Renal cortex interstitium (tissue), 11 donors: Measurements from ENCODE around the gene ZNF211. TPM values are rescaled to one million over a fixed set of nuclear protein-coding genes. Genes with fewer than 3 reads are reported as not detected.

Experiments used
- DNase-seq, 11 donors: peaks; one replicate each; pipeline ENCODE4 v3.0.0-alpha.2; 2013; ENCODE audit warnings: low read depth in 9 of 11, low spot score in 4 of 11; ENCODE audit errors: extremely low read depth in 1 of 11
- polyA plus RNA-seq, 3 donors: library from polyadenylated mRNA; unstranded; fragments of 120-200 nt; gene quantifications; one replicate each; pipeline ENCODE4 v1.2.1, GENCODE V29; 2013; ENCODE audit not compliant: insufficient read length in 3 of 3

The ZNF211 gene
- polyA plus RNA-seq, 3 donors, result 31.6 to 42.6 (median 35.0) TPM

- no peak for DNase-seq
These were observed 56.8 kb downstream of the ZNF211 start for GRCh38 chr19:57689750-57690149.

Other genes with a start within 250 kb of the ZNF211 start
- 10 to 100 TPM; 18.5 to 35.6 (median 20.5) TPM for gene ZNF548, start 243.3 kb upstream of the ZNF211 start, polyA plus RNA-seq
- 10 to 100 TPM; 11.6 to 12.6 (median 11.9) TPM for gene ZNF17, start 222.0 kb upstream of the ZNF211 start, polyA plus RNA-seq
- gene ZNF749, start 197.8 kb upstream of the ZNF211 start, polyA plus RNA-seq, result 10 to 100 TPM in 2 of 3 donors, 1 to 10 TPM in 1; 9.6 to 18.0 (median 10.5) TPM
- gene VN1R1, start 176.0 kb upstream of the ZNF211 start, polyA plus RNA-seq, result 1 to 10 TPM; 2.5 to 4.7 (median 3.1) TPM
- gene ZNF772, start 155.6 kb upstream of the ZNF211 start, polyA plus RNA-seq, result 10 to 100 TPM; 21.3 to 23.6 (median 22.8) TPM
- gene ZNF419, start 145.4 kb upstream of the ZNF211 start, polyA plus RNA-seq, result 10 to 100 TPM; 20.3 to 22.7 (median 20.8) TPM
- gene ZNF773, start 133.2 kb upstream of the ZNF211 start, polyA plus RNA-seq, result 10 to 100 TPM; 12.0 to 16.8 (median 15.4) TPM
- gene ZNF549, start 105.8 kb upstream of the ZNF211 start, polyA plus RNA-seq, result 10 to 100 TPM; 12.5 to 16.4 (median 15.8) TPM
- gene ZNF550, start 73.3 kb upstream of the ZNF211 start, polyA plus RNA-seq, result 10 to 100 TPM; 18.5 to 21.8 (median 20.6) TPM
- gene ZNF416, start 54.3 kb upstream of the ZNF211 start, polyA plus RNA-seq, result 10 to 100 TPM in 1 of 3 donors, 1 to 10 TPM in 2; 7.7 to 10.8 (median 9.1) TPM
- 10 to 100 TPM; 19.3 to 23.8 (median 20.8) TPM for gene ZIK1, start 49.0 kb upstream of the ZNF211 start, polyA plus RNA-seq
- 1 to 10 TPM; 4.9 to 6.3 (median 4.9) TPM for gene ZNF530, start 33.3 kb upstream of the ZNF211 start, polyA plus RNA-seq
- gene ZNF134, start 18.9 kb upstream of the ZNF211 start, polyA plus RNA-seq, result 10 to 100 TPM; 25.4 to 29.1 (median 26.7) TPM
- gene ZSCAN4, start 35.8 kb downstream of the ZNF211 start, polyA plus RNA-seq, result under 1 TPM in 2 of 3 donors, not detected in 1; 0.06 to 0.08 TPM
- gene ZNF551, start 48.8 kb downstream of the ZNF211 start, polyA plus RNA-seq, result 10 to 100 TPM; 14.2 to 17.3 (median 16.4) TPM
- gene ZNF154, start 76.0 kb downstream of the ZNF211 start, polyA plus RNA-seq, result 10 to 100 TPM; 26.3 to 36.1 (median 27.7) TPM
- 10 to 100 TPM; 17.7 to 20.6 (median 20.0) TPM for gene ZNF671, start 94.5 kb downstream of the ZNF211 start, polyA plus RNA-seq
- 10 to 100 TPM; 34.6 to 45.6 (median 37.8) TPM for gene ZNF776, start 113.6 kb downstream of the ZNF211 start, polyA plus RNA-seq
- gene ZNF586, start 136.5 kb downstream of the ZNF211 start, polyA plus RNA-seq, result 10 to 100 TPM; 21.2 to 29.9 (median 23.7) TPM
- 10 to 100 TPM; 14.2 to 26.2 (median 19.2) TPM for gene ZNF552, start 181.7 kb downstream of the ZNF211 start, polyA plus RNA-seq
- 10 to 100 TPM; 14.2 to 18.6 (median 17.5) TPM for gene ZNF587B, start 197.1 kb downstream of the ZNF211 start, polyA plus RNA-seq
- gene ZNF587, start 216.7 kb downstream of the ZNF211 start, polyA plus RNA-seq, result 10 to 100 TPM; 24.8 to 49.0 (median 27.3) TPM